Kasumi-1 (cell line): Measurements from ENCODE around the gene POLR2J3.
"Not testable (repeated sequence)": the region's sequence is repeated elsewhere in the genome, so short reads cannot be mapped to it uniquely, and the experiment has no call there.

ENCODE experiments used
- DNase-seq, 2 experiments: peaks; one replicate each; lab custom pipeline; 2025; lab: John Stamatoyannopoulos, UW

Gene POLR2J3

GRCh38 chr7:102572261-102573239 is at the start of gene POLR2J3:
Gene POLR2J3 (minus strand): TSS chr7:102572583. CDS start chr7:102572521, 62 bp downstream.
- DNase-seq: not testable (repeated sequence)

DNA sequence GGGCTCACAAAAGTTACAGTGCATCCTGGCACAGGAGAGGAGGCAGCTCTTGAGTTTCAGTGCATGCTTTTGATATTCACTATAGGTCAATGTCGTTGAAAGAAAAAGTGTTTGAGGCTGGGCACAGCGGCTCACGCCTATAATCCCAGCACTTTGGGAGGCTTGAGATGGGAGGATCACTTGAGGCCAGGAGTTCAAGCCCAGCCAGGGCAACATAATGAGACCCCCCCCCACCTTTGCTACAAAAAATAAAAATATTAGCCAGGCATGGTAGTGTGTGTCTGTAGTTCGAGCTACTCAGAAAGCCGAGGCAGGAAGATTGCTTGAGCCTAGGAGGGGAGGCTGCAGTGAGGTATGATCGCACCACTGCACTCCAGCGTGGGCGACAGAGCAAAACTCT is 45.7 kb upstream of the POLR2J3 start:
- DNase-seq: not testable (repeated sequence)

GRCh38 chr7:102616507-102617125 is 44.2 kb upstream of the POLR2J3 start, which contains the start of gene RASA4:
Gene RASA4 (minus strand): TSS chr7:102616756. CDS start chr7:102616689, 67 bp downstream.
- not testable (repeated sequence) for DNase-seq

DNA sequence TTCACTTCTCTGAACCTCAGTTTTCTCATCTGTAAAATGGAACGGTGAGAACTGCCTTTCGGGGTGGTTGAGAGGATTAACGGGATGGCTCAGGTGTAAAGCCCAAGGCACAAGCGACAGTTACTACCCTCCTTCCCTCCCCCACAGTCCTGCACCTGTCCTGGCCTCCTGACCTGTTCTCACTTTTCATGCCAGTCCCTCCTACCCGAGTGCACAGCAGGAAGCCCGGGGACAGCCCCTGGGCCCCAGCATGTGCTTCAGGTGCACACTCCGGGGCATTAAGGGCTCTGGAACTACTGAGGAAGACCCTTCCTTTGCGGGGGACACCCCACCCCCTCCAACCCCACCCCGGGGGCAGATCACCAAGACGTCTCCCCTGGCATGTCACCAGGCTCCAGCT is 43.5 kb upstream of the POLR2J3 start:
- not testable (repeated sequence) for DNase-seq

DNA sequence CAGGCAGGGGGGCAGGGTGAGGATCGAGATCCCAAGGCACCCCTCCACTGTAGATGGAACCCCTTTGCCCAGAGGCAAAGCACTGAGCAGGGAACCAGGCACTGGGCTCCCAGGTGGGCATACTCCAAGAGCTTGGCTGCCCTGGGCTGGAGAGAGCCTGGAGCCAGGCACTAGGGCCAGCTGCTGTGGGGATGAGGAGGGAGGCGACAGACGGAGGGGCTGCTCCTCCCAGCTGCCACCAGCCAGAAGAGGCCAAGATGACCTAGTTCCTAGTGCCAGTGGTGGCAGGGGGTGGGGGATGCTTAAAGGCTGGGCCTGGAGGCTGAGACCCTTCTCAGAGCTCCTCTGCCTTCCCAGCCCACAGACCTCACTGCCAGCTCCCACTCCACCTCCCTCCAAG is 42.5 kb upstream of the POLR2J3 start:
- DNase-seq: not testable (repeated sequence)

GRCh38 chr7:102614346-102614697 is 41.9 kb upstream of the POLR2J3 start:
- not testable (repeated sequence) for DNase-seq

DNA sequence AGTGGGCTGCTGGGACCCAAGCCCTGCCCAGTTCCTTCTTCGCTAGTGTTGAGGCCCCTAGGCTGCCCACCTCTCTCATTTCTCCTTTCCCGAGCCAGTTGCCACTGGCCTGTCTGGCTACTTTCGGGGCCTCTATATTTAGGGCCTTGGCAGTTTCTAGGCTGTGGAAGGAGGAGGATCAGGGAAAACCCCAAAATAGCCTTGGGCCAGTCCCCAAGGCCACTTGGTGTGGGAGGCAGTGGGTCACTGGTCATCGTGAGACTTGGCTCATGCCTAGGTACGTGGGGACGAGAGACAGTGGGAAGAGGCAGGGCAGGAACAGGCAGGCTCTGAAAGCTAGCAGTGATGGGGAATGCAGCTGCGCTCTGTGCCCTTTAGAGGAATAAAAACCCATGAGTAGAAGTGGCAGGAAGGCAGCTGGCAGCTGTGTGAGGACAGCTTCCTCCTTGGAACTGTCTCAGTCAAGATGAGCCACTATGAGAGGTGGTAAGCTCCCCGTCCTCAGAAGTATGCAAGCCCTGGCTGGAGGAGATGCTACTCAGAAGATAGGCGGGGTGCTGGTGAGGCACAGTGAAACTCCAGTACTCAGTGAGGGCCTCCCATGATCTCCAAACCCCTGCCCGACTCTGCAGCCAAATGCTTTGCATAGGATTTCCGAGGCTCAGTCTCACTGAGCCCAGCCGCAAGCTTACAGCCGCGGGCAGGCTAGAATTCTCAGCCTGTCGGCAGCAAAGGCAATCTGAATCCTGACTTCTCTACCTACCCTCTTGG is 41.4 kb upstream of the POLR2J3 start:
- not testable (repeated sequence) for DNase-seq

DNA sequence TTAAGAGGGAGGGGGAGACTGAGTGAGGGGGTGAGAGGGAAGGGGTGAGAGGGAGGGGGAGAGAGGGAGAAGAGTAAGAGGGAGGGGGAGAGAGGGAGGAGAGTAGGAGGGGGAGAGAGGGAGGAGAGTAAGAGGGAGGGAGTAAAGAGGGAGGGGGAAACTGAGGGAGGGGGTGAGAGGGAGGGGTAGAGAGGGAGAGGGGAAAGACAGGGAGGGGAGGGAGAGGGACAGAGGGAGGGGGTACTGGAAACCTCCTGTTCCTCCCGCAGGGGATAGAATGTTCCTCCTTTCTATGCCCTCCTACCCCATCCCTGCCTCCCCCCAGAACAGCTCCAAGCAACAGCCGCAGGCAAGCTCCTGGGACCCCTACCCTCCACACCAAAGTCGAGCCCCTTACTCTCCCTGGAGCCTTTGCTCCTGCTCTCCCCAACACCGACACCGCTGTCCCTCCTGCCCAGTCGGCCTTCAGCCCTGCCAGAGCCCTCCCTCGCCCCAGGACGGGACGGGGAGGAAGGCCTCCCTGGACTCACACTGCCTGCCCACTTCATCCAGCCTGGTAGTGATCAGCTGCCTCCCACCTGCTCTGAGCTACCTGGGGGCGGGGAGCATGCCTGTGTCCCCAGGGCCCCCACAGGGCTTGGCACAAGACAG is 39.4 kb upstream of the POLR2J3 start:
- DNase-seq: not testable (repeated sequence)

- DNase-seq: not testable (repeated sequence)
These were observed 38.8 kb upstream of the POLR2J3 start for GRCh38 chr7:102611013-102611674.

- not testable (repeated sequence) for DNase-seq
These were observed 38.1 kb upstream of the POLR2J3 start for GRCh38 chr7:102610441-102610840.

DNA sequence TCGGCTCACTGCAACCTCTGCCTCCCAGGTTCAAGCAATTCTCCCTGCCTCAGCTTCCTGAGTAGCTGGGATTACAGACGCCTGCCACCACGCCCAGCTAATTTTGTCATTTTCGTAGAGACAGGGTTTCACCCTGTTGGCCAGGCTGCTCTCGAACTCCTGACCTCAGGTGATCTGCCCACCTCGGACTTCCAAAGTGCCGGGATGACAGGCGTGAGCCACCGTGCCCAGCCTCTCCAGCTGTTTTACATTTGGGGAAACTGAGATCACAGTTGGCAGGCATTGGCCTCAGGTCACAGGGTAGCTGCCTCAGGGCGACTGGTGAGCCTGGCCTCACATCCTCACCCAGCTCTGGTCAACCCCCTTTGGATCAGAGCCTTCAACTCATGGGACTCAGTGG is 37.4 kb upstream of the POLR2J3 start:
- not testable (repeated sequence) for DNase-seq

GRCh38 chr7:102606848-102607247 is 34.5 kb upstream of the POLR2J3 start:
- DNase-seq: not testable (repeated sequence)

- DNase-seq: not testable (repeated sequence)
These were observed 32.2 kb upstream of the POLR2J3 start for GRCh38 chr7:102604431-102605145.

DNA sequence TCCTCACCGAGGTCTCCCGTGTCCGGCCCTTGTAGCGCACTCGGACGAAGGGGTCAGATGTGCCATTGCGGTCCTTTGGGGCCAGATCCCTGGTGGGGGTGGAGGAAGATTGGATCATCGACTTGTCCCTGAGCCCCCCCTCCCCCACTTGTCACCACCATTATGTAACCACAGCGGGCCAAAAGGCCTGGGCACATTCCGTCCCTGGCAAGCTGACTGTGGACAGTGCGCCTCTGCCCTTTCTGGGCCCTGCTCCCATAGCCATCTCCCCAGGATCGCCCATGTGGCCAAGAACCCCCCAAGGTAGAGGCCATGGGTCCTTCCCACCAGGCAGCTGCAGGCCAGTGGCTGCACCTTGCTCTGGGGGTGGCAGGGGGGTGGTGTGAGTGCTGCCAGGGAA is 29.9 kb upstream of the POLR2J3 start:
- not testable (repeated sequence) for DNase-seq

DNA sequence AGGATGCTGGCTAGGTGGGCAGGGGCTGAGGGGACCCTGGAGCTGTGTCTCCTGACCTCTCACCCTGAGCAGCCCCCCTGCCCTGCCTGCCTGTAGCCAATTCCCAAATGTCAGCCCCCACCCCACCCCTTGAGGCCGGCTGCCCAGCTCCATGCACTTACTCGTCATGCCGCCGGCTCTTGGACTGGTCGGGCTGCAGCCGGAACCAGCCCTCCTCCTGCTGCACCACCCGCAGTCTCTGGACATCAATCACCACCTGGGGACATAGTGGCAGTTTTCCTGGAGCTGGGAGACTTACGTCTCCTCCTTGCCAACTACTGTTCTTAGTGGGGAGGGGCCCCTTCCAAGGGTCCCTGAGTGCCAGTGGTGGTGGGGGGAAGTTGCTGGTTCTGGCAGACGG is 27.3 kb upstream of the POLR2J3 start:
- not testable (repeated sequence) for DNase-seq

- not testable (repeated sequence) for DNase-seq
These were observed 23.7 kb upstream of the POLR2J3 start for GRCh38 chr7:102596036-102596435.

DNA sequence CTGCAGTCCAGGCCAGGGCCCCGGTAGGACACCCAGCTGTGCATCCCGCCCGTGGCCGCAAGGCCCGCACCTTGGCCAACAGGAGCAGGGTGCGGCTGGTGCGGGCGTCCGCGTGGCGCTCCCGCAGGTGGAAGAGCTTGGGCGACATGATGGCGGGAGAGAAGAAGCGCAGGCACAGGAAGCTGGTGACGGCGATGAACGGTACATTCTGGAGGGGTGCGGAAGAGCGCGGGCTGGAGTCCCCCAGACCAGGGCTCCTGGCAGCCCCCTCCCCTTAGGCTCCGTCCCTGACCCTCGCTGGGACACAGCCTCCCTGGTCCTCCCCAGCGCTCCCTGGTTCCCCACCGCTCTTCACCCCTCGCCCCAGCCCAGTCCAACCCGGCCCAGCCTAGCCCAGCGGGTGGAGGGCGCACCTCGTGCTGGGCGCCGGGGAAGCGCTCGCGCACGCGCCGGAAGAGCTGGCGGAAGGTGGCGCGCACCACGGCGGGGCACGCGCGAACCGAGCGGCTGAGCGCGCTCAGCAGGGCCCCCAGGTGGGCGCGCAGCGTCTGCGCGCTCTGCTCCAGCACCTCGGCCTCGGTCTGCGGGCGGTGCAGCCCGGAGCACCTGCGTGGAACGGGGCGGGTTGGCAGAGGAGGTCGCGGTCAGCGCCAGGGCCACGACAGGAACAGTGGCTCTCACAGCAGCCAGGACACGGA is 21.4 kb upstream of the POLR2J3 start:
- not testable (repeated sequence) for DNase-seq

- not testable (repeated sequence) for DNase-seq
These were observed 20.2 kb upstream of the POLR2J3 start for GRCh38 chr7:102592477-102593019.

DNA sequence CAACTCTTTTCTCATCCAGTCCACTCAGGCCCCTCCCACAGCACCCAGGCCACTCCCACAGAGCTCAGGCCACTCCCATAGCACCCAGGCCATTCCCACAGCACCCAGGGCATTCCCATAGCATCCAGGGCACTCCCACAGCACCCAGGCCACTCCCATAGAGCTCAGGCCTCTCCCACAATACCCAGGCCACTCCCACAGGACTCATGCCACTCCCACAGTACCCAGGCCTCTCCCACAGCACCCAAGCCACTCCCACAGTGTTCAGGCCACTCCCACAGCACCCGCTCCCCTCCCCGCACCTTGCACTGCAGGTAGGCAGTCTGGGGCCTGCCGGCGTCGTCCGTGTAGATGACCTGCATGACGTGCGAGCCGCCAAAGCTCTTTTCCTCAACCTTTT is 17.5 kb upstream of the POLR2J3 start:
- not testable (repeated sequence) for DNase-seq
